Kasumi-1 (cell line): Measurements from ENCODE around the gene RPS6KC1.

Source experiments
- DNase-seq, 2 experiments: peaks; one replicate each; lab custom pipeline; 2025; lab: John Stamatoyannopoulos, UW

The RPS6KC1 gene

GRCh38 chr1:213242883-213243282, 191.8 kb downstream of the RPS6KC1 start:
- no peak for DNase-seq

- DNase-seq = peak; percentile 57 to 65
Measured at GRCh38 chr1:213244664-213245091, 193.6 kb downstream of the RPS6KC1 start.

- DNase-seq = no peak
Measured at GRCh38 chr1:213245260-213245910, 194.3 kb downstream of the RPS6KC1 start.

- DNase-seq = no peak
Measured at GRCh38 chr1:213247038-213247437, 196.0 kb downstream of the RPS6KC1 start.

GRCh38 chr1:213249395-213249794, 198.4 kb downstream of the RPS6KC1 start:
- DNase-seq = no peak

- no peak for DNase-seq
Measured at GRCh38 chr1:213250041-213250440, 199.0 kb downstream of the RPS6KC1 start.

- no peak for DNase-seq
Measured at GRCh38 chr1:213250446-213250845, 199.4 kb downstream of the RPS6KC1 start.

- no peak for DNase-seq
Measured at GRCh38 chr1:213251972-213252371, 200.9 kb downstream of the RPS6KC1 start.

- DNase-seq = no peak
Measured at GRCh38 chr1:213256438-213257087, 205.5 kb downstream of the RPS6KC1 start.

- DNase-seq = no peak
Measured at GRCh38 chr1:213260311-213261075, 209.5 kb downstream of the RPS6KC1 start.

GRCh38 chr1:213264531-213264930, 213.5 kb downstream of the RPS6KC1 start:
- no peak for DNase-seq

GRCh38 chr1:213266983-213267772, 216.1 kb downstream of the RPS6KC1 start:
- no peak for DNase-seq

GRCh38 chr1:213268221-213268620, 217.2 kb downstream of the RPS6KC1 start:
- DNase-seq = no peak

- DNase-seq = no peak
Measured at GRCh38 chr1:213269829-213270228, 218.8 kb downstream of the RPS6KC1 start.

- no peak for DNase-seq
Measured at GRCh38 chr1:213273546-213273945, 222.5 kb downstream of the RPS6KC1 start.

GRCh38 chr1:213274140-213274539, 223.1 kb downstream of the RPS6KC1 start:
- DNase-seq = no peak

GRCh38 chr1:213275293-213275692, 224.3 kb downstream of the RPS6KC1 start:
- DNase-seq = no peak

- DNase-seq = no peak
Measured at GRCh38 chr1:213276236-213276635, 225.2 kb downstream of the RPS6KC1 start.

- DNase-seq = no peak
Measured at GRCh38 chr1:213277036-213277435, 226.0 kb downstream of the RPS6KC1 start.

- no peak for DNase-seq
Measured at GRCh38 chr1:213279410-213279809, 228.4 kb downstream of the RPS6KC1 start.

- DNase-seq = no peak
Measured at GRCh38 chr1:213281640-213282301, 230.7 kb downstream of the RPS6KC1 start.

GRCh38 chr1:213284626-213285025, 233.6 kb downstream of the RPS6KC1 start:
- DNase-seq = no peak
